HG03039 (cell line): ENCODE results near the gene RCHY1.
"Not testable (repeated sequence)": the region's sequence is repeated elsewhere in the genome, so short reads cannot be mapped to it uniquely, and the experiment has no call there.

Source experiments
- ATAC-seq: cut with Tn5 transposase; IDR thresholded peaks from one replicate; pipeline ENCODE4 v1.9.1; 2021; ENCODE audit warnings: mild to moderate bottlenecking, moderate library complexity; ENCODE audit not compliant: unreplicated experiment

The RCHY1 gene

DNA sequence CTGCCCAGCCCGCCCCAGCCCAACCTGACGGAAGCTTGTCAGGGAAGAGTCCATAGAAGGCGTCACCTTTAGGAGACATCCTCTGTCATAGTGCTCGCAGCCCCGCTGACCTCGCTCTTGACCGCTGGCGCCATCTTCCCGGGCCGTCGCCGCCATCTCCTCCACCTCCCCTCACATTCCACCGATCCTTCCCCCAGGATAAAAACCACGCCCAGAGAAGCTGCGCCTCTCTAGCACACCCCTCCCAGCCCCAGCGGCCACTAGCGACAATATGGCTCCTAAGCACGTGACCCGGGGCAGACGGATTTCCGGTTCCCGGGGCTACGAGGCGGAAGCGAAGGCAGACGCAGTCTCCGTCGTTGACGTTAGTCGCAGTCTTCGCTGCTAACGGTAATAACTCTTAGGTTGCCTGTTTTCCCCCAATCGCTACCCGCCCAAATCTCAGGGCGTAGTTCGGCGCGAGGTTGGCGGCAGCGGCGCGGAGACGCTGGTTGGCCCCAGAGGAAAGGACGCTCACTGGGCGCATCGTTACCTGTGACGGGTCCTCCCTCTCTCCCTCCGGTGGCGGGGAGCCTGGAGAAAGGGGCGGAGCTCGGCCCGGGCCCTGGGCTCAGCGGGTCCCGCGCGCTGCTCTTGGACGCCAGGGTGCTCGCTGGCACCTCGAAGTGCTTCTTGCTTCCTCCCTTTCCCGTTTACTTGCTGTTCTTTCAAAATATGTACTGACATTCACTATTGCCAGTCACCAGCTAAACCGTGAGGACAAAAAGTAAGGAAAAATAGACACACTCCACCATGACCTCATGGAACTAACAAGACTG, at the start of gene RCHY1, which contains the start of gene THAP6:
Gene RCHY1, minus strand, starts transcription at position 273 of the 818 bp plus-strand sequence. Its CDS starts 117 bp downstream, at position 156.
Gene THAP6, plus strand, starts transcription at position 343 of the 818 bp plus-strand sequence. CDS start 980 bp downstream, outside the sequence.
- peak; percentile 91 for ATAC-seq

GRCh38 chr4:75561789-75562188, 47.6 kb upstream of the RCHY1 start:
- no peak for ATAC-seq

DNA sequence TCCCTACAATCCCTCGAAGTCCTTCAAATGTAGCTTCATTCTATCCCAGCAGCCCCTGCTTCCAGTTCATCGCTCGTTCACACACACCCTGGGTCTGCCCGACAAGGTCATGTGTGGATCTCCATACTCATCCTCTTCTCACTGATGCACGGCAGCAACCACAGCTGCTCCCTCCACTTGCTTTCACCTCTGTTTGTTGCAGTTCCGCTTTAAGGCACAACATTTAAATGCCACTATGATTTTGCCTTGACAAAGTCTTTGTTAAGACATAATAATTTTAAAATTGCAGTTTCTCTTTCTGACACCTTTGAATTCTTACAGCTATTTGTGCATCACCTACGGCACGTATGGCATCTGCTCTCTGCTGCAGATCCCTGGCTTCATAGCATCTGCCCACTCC, 43.5 kb upstream of the RCHY1 start:
- ATAC-seq, result no peak

- peak; percentile 97 for ATAC-seq
Measured at GRCh38 chr4:75555294-75556164, 41.3 kb upstream of the RCHY1 start, which contains the start of gene ODAPH. TSS of gene ODAPH (plus strand) at chr4:75556066. CDS start at chr4:75556083, 17 bp downstream.

GRCh38 chr4:75552452-75552851, 38.2 kb upstream of the RCHY1 start:
- ATAC-seq, result no peak

GRCh38 chr4:75549019-75549418, 34.8 kb upstream of the RCHY1 start:
- ATAC-seq, result no peak

DNA sequence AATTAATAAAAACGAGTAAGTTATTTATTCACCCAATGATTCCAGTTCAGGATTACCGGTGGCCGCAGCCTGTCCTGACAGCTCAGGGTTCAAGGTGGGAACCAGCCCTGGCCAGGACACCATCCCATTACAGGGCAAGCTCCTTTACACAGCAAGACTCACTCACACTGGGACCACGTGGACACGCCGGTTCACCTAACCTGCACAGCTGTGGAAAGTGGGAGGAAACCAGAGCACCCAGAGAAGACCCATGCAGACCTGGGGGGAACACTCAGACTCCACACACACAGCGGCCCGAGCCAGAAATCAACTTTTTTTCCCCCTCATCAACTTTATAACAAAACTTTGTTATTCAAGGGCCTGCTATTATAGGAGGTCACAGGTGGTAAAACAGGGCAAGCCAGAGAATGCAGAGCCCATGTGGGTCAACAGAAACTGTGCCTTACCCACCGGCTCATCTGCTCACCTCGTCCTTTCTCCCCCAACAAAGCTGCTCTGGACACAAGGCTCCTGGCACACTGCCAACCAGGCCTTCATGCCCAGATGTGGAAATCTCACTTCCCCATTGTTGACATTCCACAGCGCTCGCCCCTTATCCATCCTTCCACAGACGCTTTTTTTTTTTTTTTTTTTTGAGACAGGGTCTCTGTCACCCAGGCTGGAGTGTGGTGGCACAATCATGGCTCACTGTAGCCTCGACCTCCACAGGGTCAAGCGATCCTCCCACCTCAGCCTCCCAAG, 33.6 kb upstream of the RCHY1 start:
- no peak for ATAC-seq

DNA sequence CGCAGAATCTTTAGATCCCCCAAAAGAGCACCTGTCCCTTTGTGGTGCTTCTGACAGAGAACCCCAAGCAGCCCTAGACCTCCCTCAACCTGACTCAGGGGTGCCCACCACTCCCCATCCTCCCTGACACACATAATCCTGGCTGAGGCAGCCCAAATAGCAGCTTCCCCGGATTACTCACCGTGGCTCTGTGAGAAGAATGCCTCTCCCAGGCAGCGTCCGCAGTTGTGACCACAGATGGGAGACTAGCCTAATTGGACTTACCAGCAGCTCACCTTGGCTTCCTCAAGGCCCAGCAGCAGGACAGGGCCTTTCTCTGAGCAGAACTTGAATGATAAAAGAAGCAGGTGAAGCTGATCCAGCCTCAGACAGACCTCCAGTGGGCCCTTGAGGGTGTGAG, 31.3 kb upstream of the RCHY1 start:
- no peak for ATAC-seq

- ATAC-seq, result no peak
Measured at GRCh38 chr4:75544870-75545269, 30.7 kb upstream of the RCHY1 start.

GRCh38 chr4:75544220-75544619, 30.0 kb upstream of the RCHY1 start:
- not testable (repeated sequence) for ATAC-seq

GRCh38 chr4:75542824-75543223, 28.6 kb upstream of the RCHY1 start:
- no peak for ATAC-seq

DNA sequence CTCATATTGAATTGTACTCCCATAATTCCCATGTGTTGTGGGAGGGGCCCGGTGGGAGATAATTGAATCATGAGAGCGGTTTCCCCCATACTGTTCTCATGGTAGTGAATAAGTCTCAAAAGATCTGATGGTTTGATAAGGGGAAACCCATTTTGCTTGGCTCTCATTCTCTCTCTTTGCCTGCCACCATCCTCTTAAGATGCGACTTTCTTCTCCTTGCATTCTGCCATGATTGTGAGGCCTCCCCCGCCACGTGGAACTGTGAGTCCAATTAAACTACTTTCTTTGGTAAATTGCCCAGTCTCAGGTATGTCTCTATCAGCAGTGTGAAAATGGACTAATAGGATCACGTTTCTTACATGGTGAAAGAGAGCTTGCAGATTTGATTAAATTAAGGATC, 23.1 kb upstream of the RCHY1 start:
- not testable (repeated sequence) for ATAC-seq

DNA sequence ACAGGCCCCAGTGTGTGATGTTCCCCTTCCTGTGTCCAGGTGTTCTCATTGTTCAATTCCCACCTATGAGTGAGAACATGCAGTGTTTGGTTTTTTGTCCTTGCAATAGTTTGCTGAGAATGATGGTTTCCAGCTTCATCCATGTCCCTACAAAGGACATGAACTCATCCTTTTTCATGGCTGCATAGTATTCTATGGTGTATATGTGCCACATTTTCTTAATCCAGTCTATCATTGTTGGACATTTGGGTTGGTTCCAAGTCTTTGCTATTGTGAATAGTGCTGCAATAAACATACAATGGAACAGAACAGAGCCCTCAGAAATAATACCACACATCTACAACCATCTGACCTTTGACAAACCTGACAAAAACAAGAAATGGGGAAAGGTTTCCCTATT, 19.7 kb upstream of the RCHY1 start:
- not testable (repeated sequence) for ATAC-seq

GRCh38 chr4:75533339-75533887, 19.2 kb upstream of the RCHY1 start:
- not testable (repeated sequence) for ATAC-seq

DNA sequence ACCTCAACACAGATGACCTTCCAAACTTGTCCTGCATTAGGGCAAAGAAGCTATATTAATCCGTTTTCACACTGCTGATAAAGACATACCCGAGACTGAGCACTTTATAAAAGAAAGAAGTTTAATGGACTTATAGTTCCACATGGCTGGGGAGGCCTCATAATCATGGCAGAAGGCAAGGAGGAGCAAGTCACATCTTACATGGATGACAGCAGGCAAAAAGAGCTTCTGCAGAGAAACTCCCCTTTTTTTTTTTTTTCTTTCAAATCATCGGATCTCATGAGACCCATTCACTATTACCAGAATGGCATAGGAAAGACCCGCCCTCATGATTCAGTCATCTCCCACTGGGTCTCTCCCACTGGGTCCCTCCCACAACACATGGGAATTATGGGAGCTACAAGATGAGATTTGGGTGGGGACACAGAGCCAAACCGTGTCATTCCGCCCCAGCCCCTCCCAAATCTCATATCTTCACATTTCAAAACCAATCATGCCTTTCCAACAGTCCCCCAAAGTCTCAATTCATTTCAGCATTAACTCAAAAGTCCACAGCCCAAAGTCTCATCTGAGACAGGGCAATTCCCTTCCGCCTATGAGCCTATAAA, 17.4 kb upstream of the RCHY1 start:
- ATAC-seq, result not testable (repeated sequence)

- ATAC-seq, result no peak
Measured at GRCh38 chr4:75530556-75531322, 16.5 kb upstream of the RCHY1 start.

- no peak for ATAC-seq
Measured at GRCh38 chr4:75527482-75527881, 13.3 kb upstream of the RCHY1 start.

GRCh38 chr4:75525910-75526309, 11.7 kb upstream of the RCHY1 start:
- no peak for ATAC-seq

DNA sequence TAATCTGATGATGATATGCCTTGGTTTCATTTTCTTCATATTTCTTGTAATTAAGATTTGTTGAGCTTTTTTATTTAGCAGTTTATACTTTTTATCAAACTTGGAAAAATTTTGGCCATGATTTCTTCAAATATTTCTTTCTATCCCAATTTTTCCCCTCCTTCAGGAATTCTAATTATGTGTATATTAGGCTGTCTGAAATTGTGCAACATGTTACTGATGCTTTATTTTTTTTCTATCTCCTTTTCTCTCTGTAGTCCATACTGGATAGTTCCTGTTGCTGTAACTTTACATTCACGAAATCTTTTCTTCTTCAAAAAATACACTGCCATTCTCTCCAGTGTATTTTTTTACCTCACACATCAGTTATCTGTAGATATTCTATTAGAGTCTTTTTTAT, 10.9 kb upstream of the RCHY1 start:
- ATAC-seq, result no peak
